ENCODE measurements around the gene PDE7B. TPM values are rescaled to one million over a fixed set of nuclear protein-coding genes. Genes with fewer than 3 reads are reported as not detected.

PDE7B gene
- total and polyA plus RNA-seq, 2 donors (not counting 1 experiment from before 2014, with no cell fraction given) = 2.6 to 7.5 TPM

DNA sequence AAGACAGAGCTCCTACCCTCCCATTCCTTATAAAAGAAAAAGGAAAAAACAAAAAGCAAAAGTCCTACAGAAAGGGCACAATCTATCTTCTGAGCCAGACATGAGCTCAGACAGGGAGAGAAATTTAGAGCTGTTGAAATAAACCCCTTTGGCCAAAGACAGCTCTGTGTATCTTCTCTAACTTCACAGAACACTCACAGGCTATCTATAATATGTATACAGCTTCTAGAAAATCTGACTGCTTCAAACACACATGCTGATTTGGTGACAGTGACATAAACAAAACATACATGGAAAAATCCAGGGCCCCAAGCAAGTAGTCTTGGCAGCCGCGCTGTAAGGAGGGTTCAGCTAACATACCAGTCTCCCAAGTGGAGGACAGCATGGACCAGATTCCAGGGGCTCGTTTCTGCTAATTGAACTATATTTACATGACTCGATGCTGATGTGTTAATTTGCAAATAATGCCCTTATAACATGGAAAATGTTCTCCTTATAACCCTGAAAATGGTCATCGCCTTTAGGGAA lies 361.6 kb downstream of the PDE7B start:
- no peak for DNase-seq
- Mint-ChIP-seq H3K27ac (no peak overlapping the region), H3K27me3 (no peaks in the 10 kb centered on the region), H3K4me1 (no peaks in the 10 kb centered on the region), H3K4me3 (no peak overlapping the region), H3K9me3 (ENCODE audit: insufficient read depth) (no peaks in the 10 kb centered on the region)
- Histone ChIP-seq H3K4me1 (ENCODE audit: control insufficient read depth in 2 of 2, insufficient read depth in 2 of 2, low read length in 2 of 2) (no peaks in the 10 kb centered on the region), H3K27me3 (replicated peaks in 1 of 4; ENCODE audit: control extremely low read depth in 1 of 4, control insufficient read depth in 3 of 4, insufficient read depth in 4 of 4, low read length in 3 of 4) (peaks cover 0 to 2% (median 0%) of the 10 kb centered on the region in 4 experiments), H3K4me3 (ENCODE audit: control extremely low read depth in 1 of 5, extremely low read depth in 1 of 5, insufficient read depth in 1 of 5, low read depth in 2 of 5, low read length in 4 of 5) (no peak overlapping the region), H3K9ac (ENCODE audit: low read length) (no peak overlapping the region), H3K36me3 (replicated peaks in 1 of 2; ENCODE audit: control extremely low read depth in 1 of 2, control insufficient read depth in 1 of 2, extremely low read depth in 1 of 2, insufficient read depth in 2 of 2, low read length in 1 of 2) (no peaks in the 10 kb centered on the region), H3K4me2 (replicated peaks; ENCODE audit: low read depth, low read length, poor library complexity, severe bottlenecking) (no peak overlapping the region), H2AFZ (ENCODE audit: insufficient read depth, low read depth, low read length, poor library complexity, severe bottlenecking) (no peak overlapping the region), H4K20me1 (ENCODE audit: control insufficient read depth, insufficient read depth, low read length, poor library complexity, severe bottlenecking) (no peaks in the 10 kb centered on the region), H3K27ac (ENCODE audit: low read length in 2 of 2) (no peak overlapping the region), H3K79me2 (ENCODE audit: control insufficient read depth, insufficient read depth, low read length) (no peaks in the 10 kb centered on the region), H3K9me3 (ENCODE audit: control extremely low read depth in 1 of 3, control insufficient read depth in 2 of 3, insufficient read depth in 1 of 3, low read length in 2 of 3) (no peaks in the 10 kb centered on the region)
- TF ChIP-seq EZH2 (IDR thresholded peaks at IDR 0.05; ENCODE audit: borderline replicate concordance, insufficient read depth, low read depth, low read length, poor library complexity, severe bottlenecking) (no peak), CTCF (IDR thresholded peaks at IDR 0.05) (no peak)
- no peak for ATAC-seq (ENCODE audit: low read depth)
- intact Hi-C loops (cut with micrococcal nuclease) = no loop called here
- ChIA-PET CTCF (interaction anchor here (0.6 to 1.0 kb wide), 2 partner anchors 12 to 22 kb away, joined by 3 read pairs; no protein-coding TSS in a partner anchor), POLR2A (no interaction called here)
- WGBS (ENCODE audit: insufficient coverage) = 100% methylated on average over 2 of the region's 5 CpGs

GRCh38 chr6:136213853-136214252 lies 362.4 kb downstream of the PDE7B start:
- Mint-ChIP-seq H3K27ac (no peak overlapping the region), H3K4me1 (no peaks in the 10 kb centered on the region), H3K27me3 (no peaks in the 10 kb centered on the region), H3K9me3 (ENCODE audit: insufficient read depth) (no peaks in the 10 kb centered on the region), H3K4me3 (no peak overlapping the region)
- Histone ChIP-seq H3K4me2 (replicated peaks; ENCODE audit: low read depth, low read length, poor library complexity, severe bottlenecking) (no peak overlapping the region), H3K79me2 (ENCODE audit: control insufficient read depth, insufficient read depth, low read length) (no peaks in the 10 kb centered on the region), H3K27me3 (replicated peaks in 1 of 4; ENCODE audit: control extremely low read depth in 1 of 4, control insufficient read depth in 3 of 4, insufficient read depth in 4 of 4, low read length in 3 of 4) (no peaks in the 10 kb centered on the region), H3K9me3 (ENCODE audit: control extremely low read depth in 1 of 3, control insufficient read depth in 2 of 3, insufficient read depth in 1 of 3, low read length in 2 of 3) (peaks cover 0 to 2% (median 0%) of the 10 kb centered on the region in 3 donors), H3K4me3 (ENCODE audit: control extremely low read depth in 1 of 5, extremely low read depth in 1 of 5, insufficient read depth in 1 of 5, low read depth in 2 of 5, low read length in 4 of 5) (no peak overlapping the region), H4K20me1 (ENCODE audit: control insufficient read depth, insufficient read depth, low read length, poor library complexity, severe bottlenecking) (no peaks in the 10 kb centered on the region), H3K9ac (ENCODE audit: low read length) (no peak overlapping the region), H3K36me3 (replicated peaks in 1 of 2; ENCODE audit: control extremely low read depth in 1 of 2, control insufficient read depth in 1 of 2, extremely low read depth in 1 of 2, insufficient read depth in 2 of 2, low read length in 1 of 2) (no peaks in the 10 kb centered on the region), H3K27ac (ENCODE audit: low read length in 2 of 2) (no peak overlapping the region), H2AFZ (ENCODE audit: insufficient read depth, low read depth, low read length, poor library complexity, severe bottlenecking) (no peak overlapping the region), H3K4me1 (ENCODE audit: control insufficient read depth in 2 of 2, insufficient read depth in 2 of 2, low read length in 2 of 2) (no peaks in the 10 kb centered on the region)
- CTCF ChIA-PET = interaction anchor here (0.6 to 1.5 kb wide), 2 partner anchors 23 to 304 kb away, joined by 3 to 4 read pairs; no protein-coding TSS in a partner anchor
- ATAC-seq (ENCODE audit: low read depth) (no peak), DNase-seq (no peak)
- intact Hi-C loops (cut with micrococcal nuclease) = no loop called here
- POLR2A ChIA-PET = no interaction called here
- no peak for TF ChIP-seq CTCF (IDR thresholded peaks at IDR 0.05)
- TF ChIP-seq EZH2 (IDR thresholded peaks at IDR 0.05; ENCODE audit: borderline replicate concordance, insufficient read depth, low read depth, low read length, poor library complexity, severe bottlenecking) = no peak
